Epithelial cell of proximal tubule (primary cell): ENCODE measurements around the gene GPC2. TPM values are rescaled to one million over a fixed set of nuclear protein-coding genes. Genes with fewer than 3 reads are reported as not detected.
A peak's percentile ranks its signal among the peaks of the same experiment; 100 is the strongest.
"Not testable (repeated sequence)": the region's sequence is repeated elsewhere in the genome, so short reads cannot be mapped to it uniquely, and the experiment has no call there.

Experiments used
- DNase-seq: peaks from one replicate; pipeline ENCODE4 v3.0.0-alpha.2; 2011; ENCODE audit warnings: low read depth
- H3K4me3 ChIP-seq: 2 replicates; pipeline ENCODE4 v1.5.1; 2011; ENCODE audit warnings: low read depth, mild to moderate bottlenecking, low read length
- total RNA-seq: library from RNA; depleted of rRNA; stranded (reverse); fragments of >200 nt; gene quantifications from 2 replicates; pipeline ENCODE4 v1.2.3, GENCODE V29; 2015
- TF ChIP-seq, protein P1 (sequence below): conservative IDR thresholded peaks from 2 replicates; pipeline ENCODE4 v1.5.1; 2012; ENCODE audit warnings: low read depth, mild to moderate bottlenecking, low read length

GPC2 gene
- total RNA-seq, 1 donor from 2014 or later: 11.0 TPM

DNA sequence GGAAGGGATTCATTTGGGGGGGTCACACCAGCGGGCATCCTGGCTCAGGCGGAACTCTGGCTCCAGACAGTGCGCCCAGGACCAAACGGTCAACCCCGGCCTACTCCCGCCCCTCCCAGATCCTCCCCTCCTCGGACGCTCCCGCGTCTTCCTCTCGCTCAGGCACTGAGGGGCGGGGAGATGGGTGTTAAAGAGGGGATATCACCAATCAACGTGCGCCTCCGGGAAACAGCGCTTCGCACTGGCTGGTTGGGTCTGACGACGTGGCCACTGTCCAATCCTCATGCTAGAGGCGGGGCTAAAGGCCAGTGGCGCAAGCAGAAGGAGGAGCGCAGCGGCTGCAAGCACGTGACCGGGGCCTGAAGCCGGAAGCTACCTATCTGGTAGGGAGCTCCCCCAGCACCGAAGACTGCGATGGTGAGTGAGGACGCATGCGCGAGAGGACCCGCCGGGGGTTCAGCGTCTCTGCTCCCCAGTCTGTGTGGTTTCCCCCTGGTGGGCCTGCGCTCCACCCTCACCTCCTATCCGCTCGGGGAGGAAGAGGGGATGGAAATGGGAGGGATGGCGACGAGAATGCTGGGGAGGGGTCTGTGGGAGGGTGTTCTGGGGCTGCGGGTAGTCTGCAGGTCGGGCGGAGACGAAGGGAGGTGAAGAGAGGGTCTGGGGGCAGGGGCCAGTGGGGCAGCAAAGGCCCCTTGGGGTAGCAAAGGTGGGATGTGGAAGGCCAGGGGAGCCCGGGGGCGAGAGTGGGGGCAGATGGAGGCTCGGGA lies 28.4 kb downstream of the GPC2 start, which contains the start of gene LAMTOR4:
LAMTOR4 (plus strand) TSS at position 360 of the 770 bp plus-strand sequence; CDS start at position 415, 55 bp downstream.
- TF ChIP-seq, protein P1, sequence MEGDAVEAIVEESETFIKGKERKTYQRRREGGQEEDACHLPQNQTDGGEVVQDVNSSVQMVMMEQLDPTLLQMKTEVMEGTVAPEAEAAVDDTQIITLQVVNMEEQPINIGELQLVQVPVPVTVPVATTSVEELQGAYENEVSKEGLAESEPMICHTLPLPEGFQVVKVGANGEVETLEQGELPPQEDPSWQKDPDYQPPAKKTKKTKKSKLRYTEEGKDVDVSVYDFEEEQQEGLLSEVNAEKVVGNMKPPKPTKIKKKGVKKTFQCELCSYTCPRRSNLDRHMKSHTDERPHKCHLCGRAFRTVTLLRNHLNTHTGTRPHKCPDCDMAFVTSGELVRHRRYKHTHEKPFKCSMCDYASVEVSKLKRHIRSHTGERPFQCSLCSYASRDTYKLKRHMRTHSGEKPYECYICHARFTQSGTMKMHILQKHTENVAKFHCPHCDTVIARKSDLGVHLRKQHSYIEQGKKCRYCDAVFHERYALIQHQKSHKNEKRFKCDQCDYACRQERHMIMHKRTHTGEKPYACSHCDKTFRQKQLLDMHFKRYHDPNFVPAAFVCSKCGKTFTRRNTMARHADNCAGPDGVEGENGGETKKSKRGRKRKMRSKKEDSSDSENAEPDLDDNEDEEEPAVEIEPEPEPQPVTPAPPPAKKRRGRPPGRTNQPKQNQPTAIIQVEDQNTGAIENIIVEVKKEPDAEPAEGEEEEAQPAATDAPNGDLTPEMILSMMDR: no peak
- H3K4me3 ChIP-seq: peak within 1 kb of the TSS; percentile 99
- peak; percentile 87 for DNase-seq

DNA sequence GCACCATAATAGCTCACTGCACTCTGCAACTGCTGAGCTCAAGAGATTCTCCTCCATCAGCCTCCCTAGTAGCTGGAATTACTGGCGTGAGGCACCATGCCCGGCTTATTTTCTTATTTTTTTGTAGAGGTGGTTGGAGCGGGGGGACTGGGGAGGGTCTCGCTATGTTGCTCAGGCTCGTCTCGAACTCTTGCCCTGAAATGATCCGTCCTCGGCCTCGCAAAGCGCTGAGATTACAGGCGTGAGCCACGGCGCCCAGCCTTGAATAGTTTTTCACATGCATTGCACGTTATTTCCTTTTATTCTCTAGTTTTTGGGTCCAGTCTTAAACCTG lies 29.0 kb downstream of the GPC2 start:
- no peak for DNase-seq
- peak overlapping the region; percentile 99 for H3K4me3 ChIP-seq
- TF ChIP-seq, protein P1: no peak

DNA sequence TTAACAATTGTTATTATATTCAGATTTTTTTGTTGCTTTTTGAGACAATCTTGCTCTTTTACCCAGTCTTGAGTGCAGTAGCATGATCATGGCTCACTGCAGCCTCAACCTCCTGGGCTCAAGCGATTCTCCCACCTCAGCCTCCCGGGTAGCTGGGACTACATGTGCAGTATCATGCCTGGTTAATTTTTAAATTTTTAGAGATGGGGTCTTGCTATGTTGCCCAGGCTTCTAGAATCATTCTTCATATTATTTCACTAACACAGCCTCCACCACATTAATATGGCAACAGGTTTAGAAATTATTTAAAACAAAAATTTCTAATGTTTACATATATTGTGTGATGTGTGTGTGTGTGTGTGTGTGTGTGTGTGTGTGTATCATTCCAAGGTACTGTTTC lies 29.9 kb downstream of the GPC2 start:
- TF ChIP-seq, protein P1: no peak
- no peak overlapping the region for H3K4me3 ChIP-seq
- no peak for DNase-seq

DNA sequence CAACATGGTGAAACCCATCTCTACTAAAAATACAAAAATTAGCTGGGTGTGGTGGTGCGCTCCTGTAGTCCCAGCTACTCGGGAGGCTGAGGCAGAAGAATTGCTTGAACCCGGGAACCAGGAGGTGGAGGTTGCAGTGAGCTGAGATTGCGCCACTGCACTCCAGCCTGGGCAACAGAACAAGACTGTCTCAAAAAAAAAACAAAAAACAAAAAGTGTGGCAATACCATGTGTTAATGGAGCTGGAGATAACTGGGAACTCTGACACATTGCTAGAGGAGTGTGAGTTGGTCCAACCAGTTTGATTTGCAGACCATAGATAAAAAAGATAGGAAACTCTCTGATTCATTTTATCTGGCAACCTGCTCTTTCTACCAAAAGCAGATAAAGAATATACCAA lies 30.8 kb downstream of the GPC2 start:
- H3K4me3 ChIP-seq, DNase-seq: not testable (repeated sequence)

DNA sequence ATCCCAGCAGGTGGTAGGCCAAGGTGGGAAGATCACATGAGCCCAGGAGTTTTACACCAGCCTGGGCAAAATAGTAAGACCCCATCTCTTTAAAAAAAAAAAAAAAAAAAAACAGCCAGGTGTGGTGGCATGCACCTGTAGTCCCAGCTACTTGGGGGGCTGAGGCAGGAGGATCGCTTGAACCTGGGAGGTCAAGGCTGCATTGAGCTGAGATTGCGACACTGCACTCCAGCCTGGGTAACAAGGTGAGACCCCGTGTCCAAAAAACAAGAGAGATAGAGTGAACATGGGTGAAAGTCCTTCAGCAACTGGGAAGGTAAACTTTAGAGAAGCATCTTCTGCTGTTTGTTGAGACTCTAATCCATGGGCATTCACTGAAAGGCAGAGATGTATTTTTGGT lies 34.7 kb downstream of the GPC2 start:
- no peak for DNase-seq
- TF ChIP-seq, protein P1: no peak
- no peak overlapping the region for H3K4me3 ChIP-seq

DNA sequence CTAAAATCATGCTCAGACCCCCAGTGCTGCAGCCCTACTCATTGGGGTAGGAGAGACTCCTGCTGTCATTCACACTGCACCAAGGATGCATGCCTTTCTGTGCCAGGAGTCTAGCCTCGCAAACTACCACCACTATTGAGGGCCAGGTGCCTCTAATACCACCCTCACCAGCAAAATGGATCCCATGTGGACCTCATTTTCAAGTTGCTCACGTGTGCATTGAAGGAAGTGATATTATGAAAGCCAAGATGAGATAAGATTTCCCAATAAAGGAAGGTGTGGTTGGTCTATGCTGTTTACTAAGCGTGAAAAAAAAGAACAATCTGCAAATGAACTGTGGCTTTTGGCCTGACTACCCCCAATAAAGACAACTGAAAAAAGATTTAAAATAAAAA lies 35.6 kb downstream of the GPC2 start:
- DNase-seq: no peak
- H3K4me3 ChIP-seq: no peak overlapping the region
- TF ChIP-seq, protein P1: no peak

DNA sequence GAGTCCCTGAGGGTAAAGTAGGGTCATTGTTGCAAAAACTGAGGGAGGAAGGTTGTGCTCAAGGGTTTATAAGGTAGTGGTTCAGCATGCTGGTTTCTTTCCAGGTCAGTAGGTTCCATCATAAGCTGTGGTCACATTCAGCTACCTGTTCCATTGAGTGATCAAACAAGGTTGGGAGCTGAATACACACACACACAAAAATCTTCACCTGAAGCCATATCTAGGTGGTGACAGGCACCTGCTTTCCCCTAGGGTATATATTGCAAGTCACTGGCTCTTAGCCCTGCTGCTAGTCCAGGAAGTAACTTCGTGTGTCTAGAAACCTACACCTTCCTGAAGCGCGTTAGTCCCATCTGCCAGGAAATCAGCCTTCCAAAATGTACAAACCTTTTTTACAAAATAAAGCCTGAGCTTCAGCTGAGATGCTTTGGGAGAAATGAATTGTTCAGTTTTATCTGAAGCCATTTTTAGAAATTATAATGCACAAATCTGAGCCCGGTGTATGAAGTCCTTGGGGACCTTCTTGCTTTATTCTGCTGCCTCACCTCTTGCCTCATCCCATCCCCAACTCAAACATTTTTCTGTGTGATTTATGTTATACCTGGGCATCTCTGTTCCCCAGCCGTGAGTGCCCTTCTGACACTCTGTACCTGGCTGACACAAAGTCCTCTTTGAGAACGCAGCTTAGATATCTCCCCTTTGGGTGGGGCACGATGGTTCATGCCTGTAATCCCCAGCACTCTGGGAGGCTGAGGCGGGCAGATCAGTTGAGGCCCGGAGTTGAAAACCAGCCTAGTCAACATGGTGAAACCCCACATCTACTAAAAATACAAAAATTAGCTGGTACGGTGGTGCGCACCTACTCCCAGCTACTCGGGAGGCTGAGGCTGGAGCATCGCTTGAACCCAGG lies 39.1 kb downstream of the GPC2 start:
- no peak overlapping the region for H3K4me3 ChIP-seq
- TF ChIP-seq, protein P1: no peak
- DNase-seq: no peak
